Measurements from ENCODE around the gene NCAM2.

NCAM2 gene

DNA sequence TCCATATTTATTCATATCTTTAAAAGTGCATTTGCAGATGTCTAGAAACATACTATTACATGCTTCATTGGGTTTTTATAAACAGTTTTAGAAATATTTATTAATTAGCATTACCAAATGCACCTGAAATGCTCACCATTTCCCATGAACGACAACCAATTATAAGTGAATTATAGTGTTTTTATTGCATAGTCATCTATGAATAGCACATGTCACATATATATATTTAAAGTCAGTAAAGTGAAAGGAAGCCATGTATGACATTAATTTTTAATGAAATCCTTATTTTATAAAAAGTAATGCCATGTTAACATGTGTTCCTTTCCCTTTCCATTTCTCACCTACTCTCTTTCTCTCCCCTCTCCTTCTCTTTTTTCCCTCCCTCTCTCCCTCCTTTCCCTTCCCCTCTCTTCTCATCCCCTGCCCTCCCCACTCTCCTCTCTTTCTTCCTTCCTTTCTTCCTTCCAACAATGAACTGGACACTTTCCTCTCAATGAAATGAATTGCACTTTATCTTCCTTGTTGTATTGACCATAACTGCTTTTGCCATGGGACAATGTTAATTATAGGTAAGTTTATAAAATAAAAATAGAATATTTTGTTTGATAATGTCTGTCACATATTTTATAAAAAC, 179.3 kb downstream of the NCAM2 start:
- no peak for DNase-seq (ENCODE audit: low read depth)
- TF ChIP-seq, protein P1, sequence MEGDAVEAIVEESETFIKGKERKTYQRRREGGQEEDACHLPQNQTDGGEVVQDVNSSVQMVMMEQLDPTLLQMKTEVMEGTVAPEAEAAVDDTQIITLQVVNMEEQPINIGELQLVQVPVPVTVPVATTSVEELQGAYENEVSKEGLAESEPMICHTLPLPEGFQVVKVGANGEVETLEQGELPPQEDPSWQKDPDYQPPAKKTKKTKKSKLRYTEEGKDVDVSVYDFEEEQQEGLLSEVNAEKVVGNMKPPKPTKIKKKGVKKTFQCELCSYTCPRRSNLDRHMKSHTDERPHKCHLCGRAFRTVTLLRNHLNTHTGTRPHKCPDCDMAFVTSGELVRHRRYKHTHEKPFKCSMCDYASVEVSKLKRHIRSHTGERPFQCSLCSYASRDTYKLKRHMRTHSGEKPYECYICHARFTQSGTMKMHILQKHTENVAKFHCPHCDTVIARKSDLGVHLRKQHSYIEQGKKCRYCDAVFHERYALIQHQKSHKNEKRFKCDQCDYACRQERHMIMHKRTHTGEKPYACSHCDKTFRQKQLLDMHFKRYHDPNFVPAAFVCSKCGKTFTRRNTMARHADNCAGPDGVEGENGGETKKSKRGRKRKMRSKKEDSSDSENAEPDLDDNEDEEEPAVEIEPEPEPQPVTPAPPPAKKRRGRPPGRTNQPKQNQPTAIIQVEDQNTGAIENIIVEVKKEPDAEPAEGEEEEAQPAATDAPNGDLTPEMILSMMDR (conservative IDR thresholded peaks at IDR 0.05; ENCODE audit: low read depth, low read length): no peak
- no peak overlapping the region for H3K4me3 ChIP-seq (ENCODE audit: low read length)

DNA sequence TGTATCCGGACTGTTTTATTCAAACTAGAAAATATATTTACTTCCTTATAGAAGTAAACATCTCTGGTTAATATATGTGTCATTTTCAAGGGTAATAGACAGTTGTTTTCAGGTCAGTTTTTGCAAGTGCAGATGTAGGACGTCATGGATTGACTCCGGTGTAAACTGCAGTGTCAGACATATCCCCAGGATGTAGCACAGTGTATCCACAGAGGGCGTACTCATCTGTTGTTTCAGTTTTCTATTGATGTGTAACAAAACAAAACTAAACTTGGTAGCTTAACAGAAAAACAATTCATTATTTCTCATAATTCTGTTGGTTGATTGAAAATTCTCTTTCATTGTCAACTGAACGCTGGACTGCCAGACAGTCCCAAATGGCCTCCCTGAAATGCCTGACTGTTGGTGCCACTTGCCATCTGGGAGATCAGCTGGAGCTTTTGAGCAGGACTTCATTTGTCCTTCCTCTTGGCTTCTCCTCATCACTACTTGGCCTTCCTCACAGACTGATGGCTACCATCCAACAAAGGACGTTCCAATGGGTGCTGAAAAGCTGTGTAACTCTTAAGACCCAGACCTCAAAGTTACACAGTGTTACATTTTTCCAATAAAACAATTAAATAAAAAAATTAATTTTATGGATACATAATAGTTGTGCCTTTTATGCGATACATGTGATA, 181.6 kb downstream of the NCAM2 start:
- TF ChIP-seq, protein P1 (conservative IDR thresholded peaks at IDR 0.05; ENCODE audit: low read depth, low read length): no peak
- no peak for DNase-seq (ENCODE audit: low read depth)
- H3K4me3 ChIP-seq (ENCODE audit: low read length): no peak overlapping the region

DNA sequence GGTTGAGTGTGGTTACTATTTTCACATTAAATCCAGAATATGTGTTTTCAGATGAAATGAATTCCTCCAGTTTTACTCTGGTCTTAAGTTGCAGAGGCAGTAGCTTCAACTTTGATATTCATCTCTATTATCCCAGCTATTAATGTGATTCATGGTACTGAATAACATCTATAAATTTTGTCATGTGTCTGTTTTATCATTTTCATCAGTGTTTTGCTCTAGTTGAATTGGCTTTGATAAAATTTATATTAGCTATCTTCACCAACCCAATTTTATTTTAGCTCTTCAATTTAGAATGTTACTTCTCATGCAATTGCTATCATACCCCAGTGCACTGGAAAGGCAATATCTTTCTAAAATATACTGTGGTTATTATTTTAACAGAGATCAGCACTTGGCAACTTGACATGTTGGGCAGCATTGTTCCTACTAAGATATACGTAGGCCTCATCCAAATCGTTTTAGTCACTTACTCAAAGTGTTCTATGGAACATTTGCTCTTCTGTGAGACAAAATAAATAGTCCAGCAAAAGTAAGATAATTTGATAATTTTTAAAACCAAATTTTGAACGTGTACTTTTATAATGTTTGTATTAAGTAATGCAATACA, 184.3 kb downstream of the NCAM2 start:
- no peak for DNase-seq (ENCODE audit: low read depth)
- H3K4me3 ChIP-seq (ENCODE audit: low read length): no peak overlapping the region
- TF ChIP-seq, protein P1 (conservative IDR thresholded peaks at IDR 0.05; ENCODE audit: low read depth, low read length): no peak

DNA sequence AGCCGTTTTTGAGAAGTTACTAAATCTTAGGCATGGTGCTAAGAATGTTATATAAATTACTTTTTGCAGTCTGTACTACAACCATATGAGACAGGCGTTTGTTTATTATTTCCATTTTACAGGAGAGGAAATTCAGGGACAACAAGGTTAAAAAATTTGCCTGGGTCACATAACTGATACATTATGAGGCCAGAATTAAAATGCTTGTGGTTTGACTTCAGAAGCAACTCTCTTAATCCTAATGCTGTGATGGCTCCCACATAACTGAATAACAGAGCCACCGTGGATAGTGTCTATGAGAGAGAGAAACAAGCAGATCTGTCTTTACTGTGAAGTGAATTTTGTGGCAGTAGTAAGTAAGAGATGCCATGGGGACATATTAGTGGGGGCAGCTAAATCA, 184.9 kb downstream of the NCAM2 start:
- no peak overlapping the region for H3K4me3 ChIP-seq (ENCODE audit: low read length)
- TF ChIP-seq, protein P1 (conservative IDR thresholded peaks at IDR 0.05; ENCODE audit: low read depth, low read length): no peak
- no peak for DNase-seq (ENCODE audit: low read depth)

DNA sequence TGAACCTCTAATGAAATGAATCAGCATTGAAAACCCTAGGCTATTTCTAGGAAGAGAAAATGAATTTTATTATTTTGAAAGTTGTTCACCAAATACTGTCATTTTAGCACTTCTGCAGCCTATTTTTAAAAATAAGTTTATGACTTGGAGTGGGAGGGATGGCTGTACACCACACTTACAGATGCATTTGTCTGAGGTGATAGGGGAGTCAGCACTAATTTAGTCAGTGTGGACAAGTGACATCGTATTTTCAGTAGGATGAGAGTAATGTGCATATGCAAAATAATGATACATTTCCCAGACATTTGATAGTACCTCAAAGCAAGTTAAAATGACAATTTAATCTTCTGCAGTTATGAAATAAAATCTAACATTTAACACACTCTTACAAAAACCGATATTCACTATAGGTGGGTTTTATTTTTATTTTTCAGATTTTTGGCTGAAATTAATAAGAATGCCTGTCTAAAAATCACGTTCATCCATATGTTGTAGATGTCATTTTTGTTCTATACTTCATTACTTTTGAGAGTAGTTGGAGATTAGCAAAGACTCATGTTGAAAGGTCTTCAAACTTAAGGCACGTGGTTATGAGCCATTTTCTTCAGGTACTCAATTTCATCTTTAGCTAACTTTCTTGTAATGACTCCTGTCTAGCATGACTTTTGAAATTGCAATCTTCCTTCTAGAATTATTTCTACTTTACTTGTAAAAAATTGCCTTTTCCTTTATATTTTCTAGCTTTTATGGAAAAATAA, 186.7 kb downstream of the NCAM2 start:
- no peak overlapping the region for H3K4me3 ChIP-seq (ENCODE audit: low read length)
- TF ChIP-seq, protein P1 (conservative IDR thresholded peaks at IDR 0.05; ENCODE audit: low read depth, low read length): no peak
- no peak for DNase-seq (ENCODE audit: low read depth)

DNA sequence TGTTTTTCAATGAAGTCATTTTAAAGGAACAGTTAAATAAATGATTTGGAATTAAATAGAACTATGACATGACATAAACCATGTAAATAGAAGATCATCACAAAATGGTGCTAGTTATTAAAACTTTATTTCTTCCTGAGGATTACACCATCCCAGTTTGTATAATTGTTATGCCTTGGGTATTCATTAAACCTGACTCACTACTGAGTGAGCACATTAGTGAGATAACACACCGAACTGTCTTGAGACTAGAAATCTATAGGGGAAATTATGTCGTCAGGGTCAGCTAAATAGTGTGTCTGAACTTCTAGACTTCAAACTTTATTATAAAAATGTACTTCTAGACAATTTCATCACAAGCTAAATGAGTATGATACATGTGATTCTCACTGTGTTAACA, 189.4 kb downstream of the NCAM2 start:
- DNase-seq (ENCODE audit: low read depth): no peak
- TF ChIP-seq, protein P1 (conservative IDR thresholded peaks at IDR 0.05; ENCODE audit: low read depth, low read length): no peak
- H3K4me3 ChIP-seq (ENCODE audit: low read length): no peak overlapping the region

Data from retinal pigment epithelial cell (primary cell).